Hematopoietic multipotent progenitor cell treated with erythropoietin and hydrocortisone succinate and interleukin-3 and kit ligand, for 17 days (in vitro differentiated cells): ENCODE measurements around the gene ARFGAP3.

Source experiments
- DNase-seq: peaks from one replicate; pipeline ENCODE4 v3.0.0-alpha.2; 2015; ENCODE audit warnings: low spot score

The ARFGAP3 gene

DNA sequence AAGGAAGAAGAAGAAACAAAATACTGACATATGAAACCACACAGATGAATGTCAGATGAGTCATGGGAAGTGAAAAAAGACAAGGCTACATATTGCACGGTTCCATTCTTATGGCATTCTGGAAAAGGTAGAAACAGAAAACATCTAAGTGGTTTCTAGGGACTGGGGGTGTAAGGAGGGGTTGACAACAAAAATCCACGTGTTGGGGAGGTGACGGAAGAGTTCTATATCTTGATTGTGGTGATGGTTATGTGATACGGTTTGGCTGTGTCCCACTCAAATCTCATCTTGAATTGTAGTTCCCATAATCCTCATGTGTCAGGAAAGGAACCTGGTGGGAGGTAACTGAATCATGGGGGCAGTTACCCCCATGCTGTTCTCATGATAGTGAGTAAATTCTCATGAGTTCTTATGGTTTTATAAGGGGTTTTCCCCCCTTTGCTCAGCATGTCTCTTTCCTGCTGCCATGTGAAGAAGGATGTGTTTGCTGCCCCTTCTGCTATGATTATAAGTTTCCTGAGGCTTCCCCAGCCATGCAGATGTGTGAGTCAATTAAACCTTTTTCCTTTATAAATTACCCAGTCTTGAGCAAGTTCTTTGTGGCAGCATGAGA, 6.4 kb upstream of the ARFGAP3 start:
- DNase-seq: no peak

GRCh38 chr22:42862045-42862734, 5.1 kb upstream of the ARFGAP3 start:
- no peak for DNase-seq

DNA sequence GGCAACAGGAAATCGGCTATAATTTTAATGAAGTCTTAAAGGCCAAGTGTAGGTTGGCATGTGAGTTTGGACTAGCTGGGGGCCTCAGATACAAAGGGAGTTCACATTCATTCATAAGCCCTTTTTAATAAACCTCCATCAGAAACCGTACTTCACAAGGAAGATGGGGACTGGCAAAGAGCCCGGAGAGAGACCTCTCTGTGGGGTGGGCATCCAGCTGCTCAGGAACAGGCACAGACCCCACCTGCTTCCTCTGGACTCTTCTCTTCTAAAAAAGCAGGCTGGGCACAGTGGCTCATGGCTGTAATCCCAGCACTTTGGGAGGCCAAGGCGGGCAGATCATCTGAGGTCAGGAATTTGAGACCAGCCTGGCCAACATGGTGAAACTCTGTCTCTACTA, 3.9 kb upstream of the ARFGAP3 start:
- no peak for DNase-seq

GRCh38 chr22:42857845-42858481, 890 bp upstream of the ARFGAP3 start:
- no peak for DNase-seq

- peak; percentile 21 for DNase-seq
Measured at GRCh38 chr22:42856179-42856864, 751 bp downstream of the ARFGAP3 start.

DNA sequence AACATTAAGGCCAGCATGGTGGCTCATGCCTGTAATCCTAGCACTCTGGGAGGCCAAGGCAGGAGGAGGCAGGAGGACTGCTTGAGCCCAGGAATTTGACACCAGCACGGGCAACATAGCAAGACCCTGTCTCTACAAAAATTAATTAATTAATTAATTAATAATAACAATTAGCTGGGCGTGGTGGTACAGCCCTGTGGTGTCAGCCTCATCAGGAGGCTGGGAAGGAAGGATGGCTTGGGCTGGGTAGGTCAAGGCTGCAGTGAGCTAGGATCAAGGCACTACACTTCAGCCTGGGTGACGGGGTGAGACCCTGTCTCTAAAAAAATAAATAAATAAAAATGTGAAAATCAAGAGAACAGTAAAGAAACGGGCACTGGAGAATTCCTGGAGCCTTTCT, 1.4 kb downstream of the ARFGAP3 start:
- DNase-seq: no peak

- DNase-seq: no peak
Measured at GRCh38 chr22:42855211-42855610, 1.9 kb downstream of the ARFGAP3 start.

GRCh38 chr22:42848941-42849550, 8.0 kb downstream of the ARFGAP3 start:
- DNase-seq: no peak

- no peak for DNase-seq
Measured at GRCh38 chr22:42847110-42847509, 10.0 kb downstream of the ARFGAP3 start.

DNA sequence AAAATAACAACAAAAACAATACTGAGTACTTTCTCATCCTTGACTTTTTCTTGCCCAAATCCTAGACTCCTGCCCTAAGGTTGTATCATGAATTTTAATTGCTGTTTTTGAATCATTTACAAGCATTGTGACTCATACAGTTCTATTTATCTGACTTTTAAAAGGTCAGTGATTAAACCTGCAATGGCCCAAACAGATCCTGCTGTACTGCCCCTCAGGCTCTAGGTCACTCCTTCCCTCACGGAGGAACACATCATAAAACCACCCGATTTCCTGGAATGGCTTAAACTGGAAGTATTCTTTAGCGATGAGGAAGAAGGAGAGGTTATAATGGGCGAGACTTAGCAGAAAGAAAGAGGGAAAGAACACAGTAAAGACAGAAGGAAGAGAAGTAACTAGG, 12.3 kb downstream of the ARFGAP3 start:
- no peak for DNase-seq

GRCh38 chr22:42842658-42843370, 14.3 kb downstream of the ARFGAP3 start:
- DNase-seq: no peak

GRCh38 chr22:42841444-42841843, 15.6 kb downstream of the ARFGAP3 start:
- no peak for DNase-seq

- DNase-seq: no peak
Measured at GRCh38 chr22:42837556-42837955, 19.5 kb downstream of the ARFGAP3 start.

DNA sequence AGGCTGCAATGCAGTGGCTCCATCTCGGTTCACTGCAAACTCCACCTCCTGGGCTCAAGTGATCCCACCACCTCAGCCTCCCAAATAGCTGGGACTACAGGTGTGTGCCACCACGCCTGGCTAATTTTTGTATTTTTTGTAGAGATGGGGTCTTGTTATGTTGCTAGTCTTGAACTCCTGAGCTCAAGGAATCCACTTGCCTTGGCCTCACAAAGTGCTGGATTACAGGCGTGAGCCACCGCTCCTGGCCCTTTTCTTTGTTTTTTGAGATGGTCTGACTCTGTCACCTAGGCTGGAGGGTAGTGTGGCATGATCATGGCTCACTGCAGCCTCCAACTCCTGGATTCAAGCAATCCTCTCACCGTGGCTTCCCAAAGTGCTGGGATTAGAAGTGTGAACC, 21.0 kb downstream of the ARFGAP3 start:
- DNase-seq: no peak

- DNase-seq: no peak
Measured at GRCh38 chr22:42834177-42834949, 22.7 kb downstream of the ARFGAP3 start.

DNA sequence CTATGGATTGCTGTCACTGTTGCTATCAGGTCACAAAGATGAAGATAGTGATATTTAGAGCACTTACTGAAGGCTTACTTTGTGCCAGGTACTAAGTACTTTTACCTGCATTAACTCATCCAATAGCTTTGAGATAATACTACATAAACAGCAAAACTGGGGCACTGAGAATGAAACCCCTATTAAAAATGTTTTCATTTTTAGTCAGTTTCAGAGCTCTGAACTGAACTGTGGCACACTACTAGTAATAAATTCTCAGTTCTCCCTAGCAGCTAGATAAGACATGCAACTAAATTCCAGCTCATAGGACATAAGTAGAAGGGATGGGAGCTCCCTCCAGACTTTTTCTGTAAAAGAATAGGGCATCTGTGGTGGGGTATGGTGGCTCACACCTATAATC, 24.0 kb downstream of the ARFGAP3 start:
- DNase-seq: no peak

GRCh38 chr22:42831712-42832111, 25.4 kb downstream of the ARFGAP3 start:
- DNase-seq: no peak

DNA sequence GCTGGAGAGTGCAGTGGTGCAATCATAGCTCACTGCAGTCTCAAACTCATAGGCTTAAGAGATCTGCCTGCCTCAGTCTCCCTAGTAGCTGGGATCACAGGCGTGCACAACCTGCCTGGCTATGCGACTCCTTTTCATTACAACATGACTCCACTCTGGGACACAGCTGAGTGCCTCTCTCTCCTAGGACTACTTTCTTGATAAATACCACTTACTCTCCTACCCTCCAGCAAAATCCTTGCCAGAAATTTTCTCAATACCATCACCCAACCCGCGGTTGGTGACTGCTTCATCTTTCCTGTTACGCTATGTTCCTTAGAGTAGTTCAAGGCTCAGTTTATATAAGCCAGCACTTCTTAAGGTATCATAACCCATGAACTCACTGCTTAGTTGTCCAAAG, 26.9 kb downstream of the ARFGAP3 start:
- no peak for DNase-seq

GRCh38 chr22:42829302-42829701, 27.8 kb downstream of the ARFGAP3 start:
- DNase-seq: no peak

- no peak for DNase-seq
Measured at GRCh38 chr22:42825796-42826195, 31.3 kb downstream of the ARFGAP3 start.

DNA sequence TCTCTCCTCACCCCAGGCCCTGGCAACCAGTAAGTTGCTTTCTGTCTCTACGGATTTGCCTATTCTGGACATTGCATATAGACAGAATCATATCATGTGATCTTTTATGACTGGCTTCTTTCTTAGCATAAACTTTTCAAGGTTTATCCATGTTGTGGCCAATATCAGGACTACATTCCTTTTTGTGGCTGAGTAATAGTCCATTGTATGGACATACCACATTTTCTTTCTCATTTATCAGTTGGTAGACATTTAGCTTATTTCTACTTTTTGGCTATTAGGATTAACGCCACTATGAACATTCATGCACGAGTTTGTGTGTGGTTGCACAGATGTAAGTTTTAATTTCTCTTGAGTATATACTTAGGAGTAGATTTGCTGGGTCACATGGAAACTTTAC, 35.7 kb downstream of the ARFGAP3 start:
- no peak for DNase-seq
